ENCODE results near the gene MST1R. TPM values are rescaled to one million over a fixed set of nuclear protein-coding genes. Genes with fewer than 3 reads are reported as not detected.

MST1R gene
- total and polyA plus RNA-seq, 9 of the 15 experiments (the other 6 are each of a cell fraction or from before 2014, with no cell fraction given): 1.3 to 10.0 (median 3.8) TPM

- Histone ChIP-seq H3K4me3 (no peak overlapping the region), H3K27ac (ENCODE audit: extremely low read depth, low read depth, low read length) (no peak overlapping the region), H3K9ac (ENCODE audit: insufficient read depth in 1 of 2, low read depth in 2 of 2, low read length in 2 of 2) (no peak overlapping the region), H3K79me2 (ENCODE audit: control insufficient read depth, insufficient read depth, low read length) (no peaks in the 10 kb centered on the region), H3K36me3 (ENCODE audit: control insufficient read depth, insufficient read depth, low read length) (peaks cover 58% of the 10 kb centered on the region), H3K4me2 (ENCODE audit: insufficient read depth, low read length) (no peak overlapping the region), H3K4me1 (replicated peaks in 1 of 2; ENCODE audit: control insufficient read depth in 2 of 2, insufficient read depth in 2 of 2, low read length in 2 of 2) (no peaks in the 10 kb centered on the region), H4K20me1 (replicated peaks; ENCODE audit: control insufficient read depth, insufficient read depth, low read length) (no peaks in the 10 kb centered on the region), H3K27me3 (ENCODE audit: control insufficient read depth in 2 of 2, insufficient read depth in 2 of 2, low read length in 2 of 2) (no peaks in the 10 kb centered on the region), H3K9me1 (ENCODE audit: control insufficient read depth, insufficient read depth, low read length) (no peaks in the 10 kb centered on the region), H3K9me3 (replicated peaks; ENCODE audit: control insufficient read depth, insufficient read depth, low read depth, low read length) (no peaks in the 10 kb centered on the region), H2AFZ (ENCODE audit: low read depth, low read length) (no peak overlapping the region)
- WGBS (ENCODE audit: insufficient coverage, low coverage, missing lambda C conversion rate): 86% methylated on average over 3 of the region's 3 CpGs
- in situ Hi-C loops (cut with MboI) (no loop called here), intact Hi-C loops (cut with micrococcal nuclease) (no loop called here)
- FAIRE-seq (no peak), DNase-seq (ENCODE audit: extremely low read depth in 1 of 4, low spot score in 3 of 4) (no peak), ATAC-seq (no peak)
- ChIA-PET POLR2A (interaction anchor here (0.6 to 1.6 kb wide), 5 partner anchors 10 to 653 kb away, joined by 3 to 4 read pairs (median 4); partner anchors contain the start of genes INKA1 and TRAIP), CTCF (ENCODE audit: low intra/inter-chr PET ratio) (no interaction called here)
- peak; percentile 66 for TF ChIP-seq RFX1 (IDR thresholded peaks at IDR 0.05)
- TF ChIP-seq ZNF75A (CRISPR knock-in tag; IDR thresholded peaks at IDR 0.05): no peak
- BruUV-seq (replicated peaks): no TSS peak
Observed at GRCh38 chr3:49845694-49846093, 58.0 kb downstream of the MST1R start.

- no peaks in the 10 kb centered on the region for H3K79me2 ChIP-seq (ENCODE audit: control insufficient read depth, insufficient read depth, low read length)
- WGBS (ENCODE audit: insufficient coverage, low coverage, missing lambda C conversion rate): 66% methylated on average over 4 of the region's 5 CpGs
- no peak overlapping the region for H3K4me2 ChIP-seq (ENCODE audit: insufficient read depth, low read length)
- H3K27ac ChIP-seq (ENCODE audit: extremely low read depth, low read depth, low read length): no peak overlapping the region
- no peak for DNase-seq (ENCODE audit: extremely low read depth in 1 of 4, low spot score in 3 of 4)
- no peaks in the 10 kb centered on the region for H3K4me1 ChIP-seq (replicated peaks in 1 of 2; ENCODE audit: control insufficient read depth in 2 of 2, insufficient read depth in 2 of 2, low read length in 2 of 2)
- ChIA-PET CTCF (ENCODE audit: low intra/inter-chr PET ratio) (no interaction called here), POLR2A (interaction anchor here (0.6 to 1.6 kb wide), 2 partner anchors 41 to 68 kb away, joined by 3 to 4 read pairs; partner anchors contain the start of gene INKA1)
- H3K4me3 ChIP-seq: no peak overlapping the region
- intact Hi-C loops (cut with micrococcal nuclease) (no loop called here), in situ Hi-C loops (cut with MboI) (loop anchor here (5.0 kb wide), 1 partner anchor 142 kb away; no protein-coding TSS in a partner anchor)
- no peaks in the 10 kb centered on the region for H3K9me1 ChIP-seq (ENCODE audit: control insufficient read depth, insufficient read depth, low read length)
- H3K9me3 ChIP-seq (replicated peaks; ENCODE audit: control insufficient read depth, insufficient read depth, low read depth, low read length): no peaks in the 10 kb centered on the region
- no TSS peak for BruUV-seq (replicated peaks)
- H4K20me1 ChIP-seq (replicated peaks; ENCODE audit: control insufficient read depth, insufficient read depth, low read length): no peaks in the 10 kb centered on the region
- ATAC-seq: no peak
- no peaks in the 10 kb centered on the region for H3K27me3 ChIP-seq (ENCODE audit: control insufficient read depth in 2 of 2, insufficient read depth in 2 of 2, low read length in 2 of 2)
- no peak overlapping the region for H2AFZ ChIP-seq (ENCODE audit: low read depth, low read length)
- peaks cover 66% of the 10 kb centered on the region for H3K36me3 ChIP-seq (ENCODE audit: control insufficient read depth, insufficient read depth, low read length)
- no peak for FAIRE-seq
- no peak overlapping the region for H3K9ac ChIP-seq (ENCODE audit: insufficient read depth in 1 of 2, low read depth in 2 of 2, low read length in 2 of 2)
- TF ChIP-seq ZNF518B (CRISPR knock-in tag; IDR thresholded peaks at IDR 0.05) (no peak), CHAMP1 (IDR thresholded peaks at IDR 0.05) (no peak), PCBP2 (IDR thresholded peaks at IDR 0.05; ENCODE audit: low read depth, low read length, poor library complexity, severe bottlenecking) (no peak), SREBF1 (IDR thresholded peaks at IDR 0.05; ENCODE audit: borderline replicate concordance, low read depth, low read length) (no peak)
Observed at GRCh38 chr3:49844464-49845183, 59.0 kb downstream of the MST1R start.
